Neural crest cell (in vitro differentiated cells): ENCODE results near the gene DTHD1. TPM values are rescaled to one million over a fixed set of nuclear protein-coding genes. Genes with fewer than 3 reads are reported as not detected.

Experiments
- DNase-seq: peaks from one replicate; pipeline ENCODE4 v3.0.0; 2021; ENCODE audit warnings: low read depth, mixed read lengths, low spot score
- H3K27ac Mint-ChIP-seq: one replicate; pipeline ENCODE4 v1.8.0; 2021; ENCODE audit warnings: mild to moderate bottlenecking, mixed read lengths; ENCODE audit not compliant: unreplicated experiment
- H3K27me3 Mint-ChIP-seq: 2 replicates; pipeline ENCODE4 v1.8.0; 2021; ENCODE audit warnings: low read depth, mild to moderate bottlenecking, mixed read lengths
- H3K36me3 Mint-ChIP-seq: 2 replicates; pipeline ENCODE4 v1.8.0; 2021; ENCODE audit warnings: low read depth, mild to moderate bottlenecking, mixed read lengths
- H3K4me1 Mint-ChIP-seq: 2 replicates; pipeline ENCODE4 v1.8.0; 2021; ENCODE audit warnings: mixed read lengths
- H3K4me3 Mint-ChIP-seq: one replicate; pipeline ENCODE4 v1.8.0; 2021; ENCODE audit warnings: mild to moderate bottlenecking, mixed read lengths
- H3K9me3 Mint-ChIP-seq: 2 replicates; pipeline ENCODE4 v1.8.0; 2021; ENCODE audit warnings: mixed read lengths
- CTCF ChIP-seq: fragments of 200-600 bp; sonication (generic); conservative IDR thresholded peaks from 2 replicates; pipeline ENCODE4 v1.5.0; 2021; ENCODE audit warnings: antibody characterized with exemption, mild to moderate bottlenecking
- total RNA-seq: library from RNA; stranded (reverse); gene quantifications from 2 replicates; pipeline ENCODE4 v1.2.1, GENCODE V29; 2021

The DTHD1 gene
- total RNA-seq, 1 donor from 2014 or later = not detected

- Mint-ChIP-seq H3K27me3 (no peaks in the 10 kb centered on the region), H3K9me3 (no peaks in the 10 kb centered on the region), H3K27ac (no peak overlapping the region), H3K36me3 (no peaks in the 10 kb centered on the region), H3K4me1 (no peaks in the 10 kb centered on the region), H3K4me3 (no peak overlapping the region)
- TF ChIP-seq CTCF = no peak
- DNase-seq = no peak
Measured at GRCh38 chr4:36317721-36318120, 36.3 kb downstream of the DTHD1 start.

DNA sequence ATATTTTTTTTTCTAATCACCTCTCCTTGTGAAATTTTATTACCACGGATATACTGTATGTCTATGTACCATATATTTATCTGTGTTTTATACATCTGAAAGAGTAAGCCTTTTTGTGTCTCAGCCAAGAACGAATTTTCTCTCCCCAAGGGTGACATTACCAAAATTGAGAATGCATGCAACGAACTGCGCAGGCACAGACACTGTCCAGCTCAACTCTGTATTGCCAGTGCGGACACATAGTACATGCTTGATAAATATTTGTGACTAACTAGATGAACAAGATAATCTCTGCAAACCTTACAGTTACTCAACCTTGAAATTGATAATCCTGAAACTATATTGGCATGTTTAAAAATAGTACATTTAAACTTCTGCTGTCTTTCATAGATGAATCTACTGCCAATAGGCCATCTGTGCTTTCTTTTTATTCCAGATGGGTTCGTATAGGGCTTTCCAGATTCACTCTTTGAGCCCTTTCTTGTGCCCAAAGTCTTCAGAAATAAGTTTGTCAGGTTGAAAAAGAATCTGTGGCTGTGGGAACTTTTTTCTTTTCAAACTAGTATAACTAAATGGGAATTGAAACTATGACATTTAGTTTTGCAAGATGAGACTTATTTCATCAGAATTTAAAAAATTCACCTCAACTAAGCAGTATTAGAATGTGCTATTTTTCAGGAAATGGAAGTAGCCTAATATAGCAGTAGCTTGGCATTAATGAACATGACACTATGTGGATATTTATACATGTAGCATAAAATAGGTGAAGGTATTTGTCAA, 38.9 kb downstream of the DTHD1 start:
- Mint-ChIP-seq H3K4me1 (no peaks in the 10 kb centered on the region), H3K27ac (no peak overlapping the region), H3K4me3 (no peak overlapping the region), H3K36me3 (no peaks in the 10 kb centered on the region), H3K27me3 (no peaks in the 10 kb centered on the region), H3K9me3 (no peaks in the 10 kb centered on the region)
- no peak for TF ChIP-seq CTCF
- no peak for DNase-seq

GRCh38 chr4:36321176-36321575, 39.8 kb downstream of the DTHD1 start:
- Mint-ChIP-seq H3K27ac (no peak overlapping the region), H3K9me3 (no peaks in the 10 kb centered on the region), H3K4me3 (no peak overlapping the region), H3K4me1 (no peaks in the 10 kb centered on the region), H3K27me3 (no peaks in the 10 kb centered on the region), H3K36me3 (no peaks in the 10 kb centered on the region)
- DNase-seq = no peak
- no peak for TF ChIP-seq CTCF

DNA sequence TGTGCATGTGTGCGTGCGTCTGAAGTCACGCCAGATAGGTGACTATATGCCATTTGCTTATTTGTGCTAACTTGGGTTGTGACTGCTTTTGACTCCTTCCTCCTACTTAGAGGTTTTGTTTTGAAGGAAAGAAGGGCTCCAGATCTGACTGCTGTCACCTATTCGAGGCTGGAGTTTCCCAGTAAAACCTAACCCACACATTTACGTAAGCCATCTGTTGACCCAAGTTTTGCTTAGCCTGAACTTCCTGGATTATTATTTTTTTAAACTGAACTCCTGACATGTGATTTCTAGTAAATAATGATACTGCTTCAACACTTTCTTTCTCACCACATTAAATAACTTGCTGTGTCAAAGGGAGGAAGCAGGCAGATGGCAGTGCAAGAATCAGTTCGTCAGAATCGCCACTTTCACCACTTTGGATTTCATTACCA, 41.5 kb downstream of the DTHD1 start:
- H3K9me3 Mint-ChIP-seq = no peaks in the 10 kb centered on the region
- no peaks in the 10 kb centered on the region for H3K27me3 Mint-ChIP-seq
- no peak for TF ChIP-seq CTCF
- DNase-seq = no peak
- no peaks in the 10 kb centered on the region for H3K4me1 Mint-ChIP-seq
- H3K27ac Mint-ChIP-seq = no peak overlapping the region
- H3K4me3 Mint-ChIP-seq = no peak overlapping the region
- H3K36me3 Mint-ChIP-seq = no peaks in the 10 kb centered on the region

- no peak overlapping the region for H3K4me3 Mint-ChIP-seq
- DNase-seq = no peak
- H3K27me3 Mint-ChIP-seq = no peaks in the 10 kb centered on the region
- no peak overlapping the region for H3K27ac Mint-ChIP-seq
- no peaks in the 10 kb centered on the region for H3K9me3 Mint-ChIP-seq
- H3K36me3 Mint-ChIP-seq = no peaks in the 10 kb centered on the region
- no peaks in the 10 kb centered on the region for H3K4me1 Mint-ChIP-seq
- no peak for TF ChIP-seq CTCF
Measured at GRCh38 chr4:36323816-36324419, 42.5 kb downstream of the DTHD1 start.
